BJ (cell line): Measurements from ENCODE around the gene ACBD4. TPM values are rescaled to one million over a fixed set of nuclear protein-coding genes. Genes with fewer than 3 reads are reported as not detected.

ENCODE experiments used
- CTCF ChIA-PET: fragments of 350-600 bp; formaldehyde crosslinking; extraction: SDS; loops from one replicate; lab custom pipeline; 2021; ENCODE audit warnings: antibody characterized with exemption, inconsistent platforms; lab: Yijun Ruan, JAX
- POLR2A ChIA-PET: fragments of 300-600 bp; sonication (Branson Sonifier 250); formaldehyde crosslinking; extraction: SDS; loops from one replicate; lab custom pipeline; 2021; ENCODE audit warnings: antibody characterized with exemption; lab: Charles Lee
- DNase-seq: peaks from one replicate; pipeline ENCODE4 v3.0.0-alpha.2; 2011; ENCODE audit warnings: low read depth
- H3K27me3 ChIP-seq: 2 replicates; pipeline ENCODE4 v1.6.0; 2011; ENCODE audit warnings: low read length; ENCODE audit not compliant: control insufficient read depth, insufficient read depth
- H3K36me3 ChIP-seq: 2 replicates; pipeline ENCODE4 v1.5.1; 2011; ENCODE audit warnings: low read length; ENCODE audit not compliant: control insufficient read depth, insufficient read depth
- H3K4me3 ChIP-seq: 2 replicates; pipeline ENCODE4 v1.5.1; 2011; ENCODE audit warnings: low read depth, mild to moderate bottlenecking, control low read depth, low read length
- CTCF ChIP-seq: IDR thresholded peaks from 2 replicates; pipeline ENCODE4 v1.5.1; 2011; ENCODE audit warnings: low read depth, mild to moderate bottlenecking, control low read depth, inconsistent platforms, low read length, moderate library complexity; ENCODE audit not compliant: insufficient read depth
- polyA plus RNA-seq: library from polyadenylated mRNA; depleted of rRNA; stranded (reverse); fragments of >200 nt; gene quantifications from 2 replicates; pipeline ENCODE4 v1.2.3, GENCODE V29; 2011

The ACBD4 gene
- polyA plus RNA-seq, 1 experiment: 7.3 TPM

- CTCF ChIA-PET: interaction anchor here (0.7 to 7.3 kb wide), 13 partner anchors 14 to 355 kb away, joined by 3 to 131 read pairs (median 5); partner anchors contain the start of genes EFTUD2 and HEXIM1
- no peak for TF ChIP-seq CTCF
- Histone ChIP-seq H3K36me3 (peaks cover 1% of the 10 kb centered on the region; the same call in 1 of the 2 replicates), H3K27me3 (no peaks in the 10 kb centered on the region), H3K4me3 (peak overlapping the region; percentile 66)
- no peak for DNase-seq
- POLR2A ChIA-PET: no interaction called here
Observed at GRCh38 chr17:45129940-45130680, 5.4 kb upstream of the ACBD4 start.

- ChIA-PET POLR2A (no interaction called here), CTCF (interaction anchor here (0.7 to 7.3 kb wide), 19 partner anchors 9 to 355 kb away, joined by 3 to 131 read pairs (median 5); partner anchors contain the start of genes EFTUD2 and HEXIM1)
- DNase-seq: no peak
- TF ChIP-seq CTCF: no peak
- Histone ChIP-seq H3K4me3 (peak overlapping the region; percentile 66), H3K27me3 (no peaks in the 10 kb centered on the region), H3K36me3 (peaks cover 1% of the 10 kb centered on the region; the same call in 1 of the 2 replicates)
Observed at GRCh38 chr17:45130681-45131615, 4.5 kb upstream of the ACBD4 start.

GRCh38 chr17:45131616-45132319 lies 3.7 kb upstream of the ACBD4 start:
- H3K27me3 ChIP-seq: no peaks in the 10 kb centered on the region
- H3K4me3 ChIP-seq: peak overlapping the region; percentile 66
- peak; percentile 89 for TF ChIP-seq CTCF
- POLR2A ChIA-PET: no interaction called here
- no peak for DNase-seq
- H3K36me3 ChIP-seq: peaks cover 1% of the 10 kb centered on the region; the same call in 1 of the 2 replicates
- CTCF ChIA-PET: interaction anchor here (0.6 to 7.3 kb wide), 23 partner anchors 10 to 266 kb away, joined by 3 to 131 read pairs (median 5); partner anchors contain the start of genes EFTUD2 and HEXIM1

- ChIA-PET CTCF (interaction anchor here (0.6 to 7.3 kb wide), 22 partner anchors 8 to 266 kb away, joined by 3 to 131 read pairs (median 4); partner anchors contain the start of gene HEXIM1), POLR2A (no interaction called here)
- DNase-seq: no peak
- TF ChIP-seq CTCF: no peak
- Histone ChIP-seq H3K36me3 (no peaks in the 10 kb centered on the region), H3K4me3 (peak within 1 kb of the TSS; percentile 66), H3K27me3 (no peaks in the 10 kb centered on the region)
Observed at GRCh38 chr17:45132320-45132571, 3.2 kb upstream of the ACBD4 start, which contains the start of gene PLCD3. Gene PLCD3, minus strand, starts transcription at chr17:45132515. Its CDS starts 105 bp downstream, at chr17:45132410.
